ENCODE data around the gene KSR1. TPM values are rescaled to one million over a fixed set of nuclear protein-coding genes. Genes with fewer than 3 reads are reported as not detected.

The KSR1 gene
- total RNA-seq, 1 experiment from 2014 or later = 21.7 TPM

GRCh38 chr17:27585153-27585681, 129.0 kb downstream of the KSR1 start:
- Histone ChIP-seq H3K27me3 (ENCODE audit: control insufficient read depth, insufficient read depth, low read length) (no peaks in the 10 kb centered on the region), H3K4me1 (ENCODE audit: control insufficient read depth, insufficient read depth, low read length) (no peaks in the 10 kb centered on the region), H3K36me3 (ENCODE audit: control insufficient read depth, insufficient read depth, low read length) (no peaks in the 10 kb centered on the region), H3K9me3 (ENCODE audit: control insufficient read depth, insufficient read depth, low read depth, low read length) (no peaks in the 10 kb centered on the region), H3K27ac (ENCODE audit: low read length) (no peak overlapping the region), H3K4me3 (ENCODE audit: low read depth in 2 of 2, low read length in 2 of 2) (no peak overlapping the region)
- POLR2A ChIA-PET = no interaction called here
- CTCF ChIA-PET = no interaction called here
- no TSS peak for BruUV-seq (replicated peaks)
- TF ChIP-seq POLR2AphosphoS5 (IDR thresholded peaks at IDR 0.05; ENCODE audit: low read depth, low read length) (no peak), SIN3A (IDR thresholded peaks at IDR 0.05; ENCODE audit: borderline replicate concordance, insufficient read depth, low read depth, low read length) (no peak), REST (IDR thresholded peaks at IDR 0.05; ENCODE audit: insufficient read depth in 1 of 2, low read depth in 2 of 2, low read length in 1 of 2) (no peak), CTCF (IDR thresholded peaks at IDR 0.05) (no peak), TCF7L2 (IDR thresholded peaks at IDR 0.05; ENCODE audit: low read depth, low read length) (no peak)
- intact Hi-C loops (cut with micrococcal nuclease; ENCODE audit: unreplicated experiment) (no loop called here), in situ Hi-C loops (cut with HindIII; ENCODE audit: low pct_unique_long_range_greater_than_20kb, low sequenced_read_pairs) (no loop called here)
- ATAC-seq (no peak), DNase-seq (ENCODE audit: low read depth, low spot score) (no peak)

GRCh38 chr17:27585792-27586191, 129.5 kb downstream of the KSR1 start:
- BruUV-seq (replicated peaks) = no TSS peak
- no peak overlapping the region for H3K27ac ChIP-seq (ENCODE audit: low read length)
- ATAC-seq = no peak
- no peaks in the 10 kb centered on the region for H3K36me3 ChIP-seq (ENCODE audit: control insufficient read depth, insufficient read depth, low read length)
- no peaks in the 10 kb centered on the region for H3K4me1 ChIP-seq (ENCODE audit: control insufficient read depth, insufficient read depth, low read length)
- TF ChIP-seq TCF7L2 (IDR thresholded peaks at IDR 0.05; ENCODE audit: low read depth, low read length) (no peak), REST (IDR thresholded peaks at IDR 0.05; ENCODE audit: insufficient read depth in 1 of 2, low read depth in 2 of 2, low read length in 1 of 2) (no peak), SIN3A (IDR thresholded peaks at IDR 0.05; ENCODE audit: borderline replicate concordance, insufficient read depth, low read depth, low read length) (no peak), CTCF (IDR thresholded peaks at IDR 0.05) (no peak), POLR2AphosphoS5 (IDR thresholded peaks at IDR 0.05; ENCODE audit: low read depth, low read length) (no peak)
- no peaks in the 10 kb centered on the region for H3K9me3 ChIP-seq (ENCODE audit: control insufficient read depth, insufficient read depth, low read depth, low read length)
- H3K4me3 ChIP-seq (ENCODE audit: low read depth in 2 of 2, low read length in 2 of 2) = no peak overlapping the region
- POLR2A ChIA-PET = no interaction called here
- in situ Hi-C loops (cut with HindIII; ENCODE audit: low pct_unique_long_range_greater_than_20kb, low sequenced_read_pairs) = no loop called here
- intact Hi-C loops (cut with micrococcal nuclease; ENCODE audit: unreplicated experiment) = no loop called here
- DNase-seq (ENCODE audit: low read depth, low spot score) = no peak
- CTCF ChIA-PET = no interaction called here
- no peaks in the 10 kb centered on the region for H3K27me3 ChIP-seq (ENCODE audit: control insufficient read depth, insufficient read depth, low read length)

Data from Panc1 (cell line).